Astrocyte (in vitro differentiated cells and primary cell): ENCODE measurements around the gene NKX1-2. TPM values are rescaled to one million over a fixed set of nuclear protein-coding genes. Genes with fewer than 3 reads are reported as not detected.

Source experiments
- DNase-seq: peaks from one replicate; pipeline ENCODE4 v3.0.0-alpha.2; 2010; ENCODE audit warnings: low read depth
- FAIRE-seq: peaks from 2 replicates; lab custom pipeline; 2011; peaks lifted over from hg19 to GRCh38; lab: Jason Lieb, UNC
- H2AFZ ChIP-seq: 2 replicates; pipeline ENCODE4 v1.6.0; 2012; ENCODE audit warnings: low read depth, low read length, inconsistent platforms
- H3K27ac ChIP-seq: 2 replicates; pipeline ENCODE4 v1.5.1; 2011; ENCODE audit warnings: low read depth, low read length, inconsistent platforms
- H3K27me3 ChIP-seq: 2 replicates; pipeline ENCODE4 v1.6.0; 2011; ENCODE audit warnings: low read length, inconsistent platforms; ENCODE audit not compliant: insufficient read depth
- H3K36me3 ChIP-seq: 2 replicates; pipeline ENCODE4 v1.5.1; 2011; ENCODE audit warnings: low read length, inconsistent platforms; ENCODE audit not compliant: insufficient read depth
- H3K4me1 ChIP-seq: 2 replicates; pipeline ENCODE4 v1.5.1; 2011; ENCODE audit warnings: low read length, inconsistent platforms; ENCODE audit not compliant: insufficient read depth
- H3K4me2 ChIP-seq: 2 replicates; pipeline ENCODE4 v1.6.0; 2012; ENCODE audit warnings: low read length, inconsistent platforms
- H3K4me3 ChIP-seq: 2 replicates; pipeline ENCODE4 v1.5.1; 2011; ENCODE audit warnings: low read depth, mild to moderate bottlenecking, low read length, inconsistent platforms; ENCODE audit not compliant: insufficient read depth
- H3K79me2 ChIP-seq: 2 replicates; pipeline ENCODE4 v1.6.0; 2012; ENCODE audit warnings: mild to moderate bottlenecking, low read length, inconsistent platforms; ENCODE audit not compliant: insufficient read depth
- H3K9ac ChIP-seq: 2 replicates; pipeline ENCODE4 v1.6.0; 2012; ENCODE audit warnings: mild to moderate bottlenecking, low read length, inconsistent platforms
- H3K9me3 ChIP-seq: 2 replicates; pipeline ENCODE4 v1.5.1; 2012; ENCODE audit warnings: low read depth, mild to moderate bottlenecking, low read length, inconsistent platforms; ENCODE audit not compliant: insufficient read depth
- H4K20me1 ChIP-seq: 2 replicates; pipeline ENCODE4 v1.6.0; 2012; ENCODE audit warnings: low read length, inconsistent platforms; ENCODE audit not compliant: insufficient read depth
- H3K27ac Mint-ChIP-seq: one replicate; pipeline ENCODE4 v1.8.0; 2021; ENCODE audit warnings: mild to moderate bottlenecking, mixed read lengths; ENCODE audit not compliant: unreplicated experiment
- H3K27me3 Mint-ChIP-seq: one replicate; pipeline ENCODE4 v1.8.0; 2021; ENCODE audit warnings: low read depth, mixed read lengths; ENCODE audit not compliant: unreplicated experiment
- H3K36me3 Mint-ChIP-seq: one replicate; pipeline ENCODE4 v1.8.0; 2021; ENCODE audit warnings: low read depth, mixed read lengths; ENCODE audit not compliant: unreplicated experiment
- H3K4me1 Mint-ChIP-seq: one replicate; pipeline ENCODE4 v1.8.0; 2021; ENCODE audit warnings: low read depth, mixed read lengths; ENCODE audit not compliant: unreplicated experiment
- H3K4me3 Mint-ChIP-seq: one replicate; pipeline ENCODE4 v1.8.0; 2021; ENCODE audit warnings: mild to moderate bottlenecking, moderate library complexity, mixed read lengths; ENCODE audit not compliant: unreplicated experiment
- H3K9me3 Mint-ChIP-seq: one replicate; pipeline ENCODE4 v1.8.0; 2021; ENCODE audit warnings: mild to moderate bottlenecking, mixed read lengths; ENCODE audit not compliant: unreplicated experiment
- CTCF ChIP-seq: IDR thresholded peaks from 2 replicates; pipeline ENCODE4 v1.5.1; 2011; ENCODE audit warnings: low read depth, mild to moderate bottlenecking, inconsistent platforms, low read length, moderate library complexity; ENCODE audit not compliant: insufficient read depth
- EZH2 ChIP-seq: IDR thresholded peaks from 2 replicates; pipeline ENCODE4 v1.6.1; 2012; ENCODE audit warnings: mild to moderate bottlenecking, low read length, inconsistent platforms; ENCODE audit not compliant: insufficient read depth
- total RNA-seq: library from RNA; stranded (reverse); gene quantifications from 2 replicates; pipeline ENCODE4 v1.2.1, GENCODE V29; 2021

Gene NKX1-2
- total RNA-seq, 1 donor from 2014 or later = not detected

GRCh38 chr10:124482876-124483275 is 33.0 kb upstream of the NKX1-2 start:
- DNase-seq (no peak), FAIRE-seq (no peak)
- H3K36me3 ChIP-seq = no peaks in the 10 kb centered on the region
- H3K9me3 ChIP-seq = no peaks in the 10 kb centered on the region
- TF ChIP-seq EZH2 (no peak), CTCF (no peak)
- Mint-ChIP-seq H3K4me3 (no peak overlapping the region), H3K27ac (no peak overlapping the region), H3K4me1 (no peaks in the 10 kb centered on the region), H3K9me3 (peaks cover 5% of the 10 kb centered on the region), H3K36me3 (peaks cover 20% of the 10 kb centered on the region), H3K27me3 (peaks cover 8% of the 10 kb centered on the region)
- H3K9ac ChIP-seq = no peak overlapping the region
- no peak overlapping the region for H3K27ac ChIP-seq
- H2AFZ ChIP-seq = no peak overlapping the region
- H3K4me3 ChIP-seq = no peak overlapping the region
- no peaks in the 10 kb centered on the region for H3K4me1 ChIP-seq
- peaks cover 10% of the 10 kb centered on the region for H4K20me1 ChIP-seq
- no peak overlapping the region for H3K4me2 ChIP-seq
- no peaks in the 10 kb centered on the region for H3K27me3 ChIP-seq
- no peaks in the 10 kb centered on the region for H3K79me2 ChIP-seq

- Mint-ChIP-seq H3K4me3 (no peak overlapping the region), H3K36me3 (peaks cover 19% of the 10 kb centered on the region), H3K4me1 (peaks cover 4% of the 10 kb centered on the region), H3K9me3 (peaks cover 5% of the 10 kb centered on the region), H3K27ac (no peak overlapping the region), H3K27me3 (peaks cover 8% of the 10 kb centered on the region)
- no peaks in the 10 kb centered on the region for H3K4me1 ChIP-seq
- H3K9me3 ChIP-seq = no peaks in the 10 kb centered on the region
- H3K4me2 ChIP-seq = no peak overlapping the region
- no peak for FAIRE-seq
- no peak overlapping the region for H2AFZ ChIP-seq
- H3K27me3 ChIP-seq = no peaks in the 10 kb centered on the region
- H3K36me3 ChIP-seq = no peaks in the 10 kb centered on the region
- H3K79me2 ChIP-seq = no peaks in the 10 kb centered on the region
- DNase-seq = no peak
- TF ChIP-seq EZH2 (no peak), CTCF (no peak)
- no peak overlapping the region for H3K9ac ChIP-seq
- H3K27ac ChIP-seq = no peak overlapping the region
- H4K20me1 ChIP-seq = peaks cover 10% of the 10 kb centered on the region
- no peak overlapping the region for H3K4me3 ChIP-seq
Measured at GRCh38 chr10:124482236-124482800, 32.5 kb upstream of the NKX1-2 start.

GRCh38 chr10:124481717-124482116 is 31.9 kb upstream of the NKX1-2 start:
- peaks cover 8% of the 10 kb centered on the region for H3K27me3 Mint-ChIP-seq
- H3K4me3 Mint-ChIP-seq = peak overlapping the region; percentile 54
- no peak for FAIRE-seq
- H3K9me3 Mint-ChIP-seq = peaks cover 3% of the 10 kb centered on the region
- H3K4me1 Mint-ChIP-seq = peaks cover 4% of the 10 kb centered on the region
- TF ChIP-seq EZH2 (no peak), CTCF (no peak)
- no peak overlapping the region for H3K4me2 ChIP-seq
- no peak overlapping the region for H3K27ac Mint-ChIP-seq
- no peaks in the 10 kb centered on the region for H3K27me3 ChIP-seq
- H3K4me1 ChIP-seq = no peaks in the 10 kb centered on the region
- peaks cover 10% of the 10 kb centered on the region for H4K20me1 ChIP-seq
- H3K27ac ChIP-seq = no peak overlapping the region
- H3K4me3 ChIP-seq = no peak overlapping the region
- no peaks in the 10 kb centered on the region for H3K79me2 ChIP-seq
- H2AFZ ChIP-seq = no peak overlapping the region
- no peaks in the 10 kb centered on the region for H3K36me3 ChIP-seq
- no peak for DNase-seq
- H3K9ac ChIP-seq = no peak overlapping the region
- H3K9me3 ChIP-seq = no peaks in the 10 kb centered on the region
- H3K36me3 Mint-ChIP-seq = peaks cover 14% of the 10 kb centered on the region
